ENCODE results near the gene PARP15.
"Not testable (repeated sequence)": the region's sequence is repeated elsewhere in the genome, so short reads cannot be mapped to it uniquely, and the experiment has no call there.

Gene PARP15

GRCh38 chr3:122560680-122561079 lies 16.8 kb upstream of the PARP15 start:
- peak overlapping the region; percentile 71 for H3K4me3 Mint-ChIP-seq
- peaks cover 42% of the 10 kb centered on the region for H3K4me1 Mint-ChIP-seq (ENCODE audit: low read depth)
- H3K27me3 Mint-ChIP-seq (ENCODE audit: low read depth): no peaks in the 10 kb centered on the region
- peaks cover 57% of the 10 kb centered on the region for H3K36me3 Mint-ChIP-seq (ENCODE audit: low read depth)
- H3K27ac Mint-ChIP-seq: peak overlapping the region; percentile 77
- no peaks in the 10 kb centered on the region for H3K9me3 Mint-ChIP-seq

- Mint-ChIP-seq H3K4me3 (peak overlapping the region; percentile 99), H3K36me3 (ENCODE audit: low read depth) (peaks cover 61% of the 10 kb centered on the region), H3K9me3 (no peaks in the 10 kb centered on the region), H3K4me1 (ENCODE audit: low read depth) (peaks cover 58% of the 10 kb centered on the region), H3K27me3 (ENCODE audit: low read depth) (no peaks in the 10 kb centered on the region), H3K27ac (peak overlapping the region; percentile 98)
Observed at GRCh38 chr3:122562923-122563716, 14.3 kb upstream of the PARP15 start.

- Mint-ChIP-seq H3K27ac (peak overlapping the region; percentile 98), H3K4me1 (ENCODE audit: low read depth) (peaks cover 63% of the 10 kb centered on the region), H3K27me3 (ENCODE audit: low read depth) (no peaks in the 10 kb centered on the region), H3K36me3 (ENCODE audit: low read depth) (peaks cover 64% of the 10 kb centered on the region), H3K9me3 (no peaks in the 10 kb centered on the region), H3K4me3 (peak overlapping the region; percentile 99)
Observed at GRCh38 chr3:122563717-122564025, 13.8 kb upstream of the PARP15 start.

- no peaks in the 10 kb centered on the region for H3K9me3 Mint-ChIP-seq
- H3K27ac Mint-ChIP-seq: peak within 1 kb of the TSS; percentile 98
- peaks cover 65% of the 10 kb centered on the region for H3K36me3 Mint-ChIP-seq (ENCODE audit: low read depth)
- H3K27me3 Mint-ChIP-seq (ENCODE audit: low read depth): no peaks in the 10 kb centered on the region
- H3K4me1 Mint-ChIP-seq (ENCODE audit: low read depth): peaks cover 68% of the 10 kb centered on the region
- H3K4me3 Mint-ChIP-seq: peak within 1 kb of the TSS; percentile 99
Observed at GRCh38 chr3:122564155-122564912, 13.1 kb upstream of the PARP15 start, which contains the start of the genes DTX3L and PARP9. Gene DTX3L (plus strand): TSS chr3:122564338. CDS start chr3:122564427, 89 bp downstream. Gene PARP9 (minus strand): TSS chr3:122564300. CDS start chr3:122559620, 4,680 bp downstream.

- peak overlapping the region; percentile 49 for H3K27ac Mint-ChIP-seq
- H3K36me3 Mint-ChIP-seq (ENCODE audit: low read depth): peaks cover 67% of the 10 kb centered on the region
- H3K9me3 Mint-ChIP-seq; H3K27me3 Mint-ChIP-seq (ENCODE audit: low read depth): not testable (repeated sequence)
- peak overlapping the region; percentile 32 for H3K4me3 Mint-ChIP-seq
- peaks cover 64% of the 10 kb centered on the region for H3K4me1 Mint-ChIP-seq (ENCODE audit: low read depth)
Observed at GRCh38 chr3:122568131-122568530, 9.3 kb upstream of the PARP15 start.

GRCh38 chr3:122568755-122569154 lies 8.7 kb upstream of the PARP15 start:
- peaks cover 66% of the 10 kb centered on the region for H3K4me1 Mint-ChIP-seq (ENCODE audit: low read depth)
- no peaks in the 10 kb centered on the region for H3K9me3 Mint-ChIP-seq
- H3K4me3 Mint-ChIP-seq: peak overlapping the region; percentile 26
- H3K27me3 Mint-ChIP-seq (ENCODE audit: low read depth): no peaks in the 10 kb centered on the region
- H3K27ac Mint-ChIP-seq: peak overlapping the region; percentile 49
- peaks cover 68% of the 10 kb centered on the region for H3K36me3 Mint-ChIP-seq (ENCODE audit: low read depth)

GRCh38 chr3:122572940-122573412 lies 4.5 kb upstream of the PARP15 start:
- Mint-ChIP-seq H3K27ac (peak overlapping the region; percentile 65), H3K4me3 (peak overlapping the region; percentile 33), H3K27me3 (ENCODE audit: low read depth) (no peaks in the 10 kb centered on the region), H3K36me3 (ENCODE audit: low read depth) (peaks cover 55% of the 10 kb centered on the region), H3K4me1 (ENCODE audit: low read depth) (peaks cover 66% of the 10 kb centered on the region), H3K9me3 (no peaks in the 10 kb centered on the region)

- Mint-ChIP-seq H3K27ac (peak overlapping the region; percentile 17), H3K4me3 (no peak overlapping the region), H3K9me3 (peaks cover 6% of the 10 kb centered on the region), H3K4me1 (ENCODE audit: low read depth) (peaks cover 53% of the 10 kb centered on the region), H3K36me3 (ENCODE audit: low read depth) (peaks cover 36% of the 10 kb centered on the region), H3K27me3 (ENCODE audit: low read depth) (no peaks in the 10 kb centered on the region)
Observed at GRCh38 chr3:122576174-122576940, 1.1 kb upstream of the PARP15 start.

GRCh38 chr3:122578069-122578740 lies 755 bp downstream of the PARP15 start:
- Mint-ChIP-seq H3K27ac (peak overlapping the region; percentile 72), H3K9me3 (peaks cover 22% of the 10 kb centered on the region), H3K36me3 (ENCODE audit: low read depth) (peaks cover 40% of the 10 kb centered on the region), H3K27me3 (ENCODE audit: low read depth) (no peaks in the 10 kb centered on the region), H3K4me3 (peak overlapping the region; percentile 99), H3K4me1 (ENCODE audit: low read depth) (peaks cover 42% of the 10 kb centered on the region)

GRCh38 chr3:122580470-122580869 lies 3.0 kb downstream of the PARP15 start:
- Mint-ChIP-seq H3K27me3 (ENCODE audit: low read depth) (no peaks in the 10 kb centered on the region), H3K4me3 (no peak overlapping the region), H3K36me3 (ENCODE audit: low read depth) (peaks cover 44% of the 10 kb centered on the region), H3K9me3 (peaks cover 34% of the 10 kb centered on the region), H3K27ac (no peak overlapping the region), H3K4me1 (ENCODE audit: low read depth) (peaks cover 41% of the 10 kb centered on the region)

GRCh38 chr3:122581622-122582021 lies 4.2 kb downstream of the PARP15 start:
- no peak overlapping the region for H3K27ac Mint-ChIP-seq
- no peak overlapping the region for H3K4me3 Mint-ChIP-seq
- H3K4me1 Mint-ChIP-seq (ENCODE audit: low read depth): peaks cover 37% of the 10 kb centered on the region
- peaks cover 48% of the 10 kb centered on the region for H3K36me3 Mint-ChIP-seq (ENCODE audit: low read depth)
- H3K27me3 Mint-ChIP-seq (ENCODE audit: low read depth): no peaks in the 10 kb centered on the region
- H3K9me3 Mint-ChIP-seq: peaks cover 34% of the 10 kb centered on the region

- H3K4me1 Mint-ChIP-seq (ENCODE audit: low read depth): peaks cover 34% of the 10 kb centered on the region
Observed at GRCh38 chr3:122582390-122582789, 4.9 kb downstream of the PARP15 start.

GRCh38 chr3:122586098-122586497 lies 8.6 kb downstream of the PARP15 start:
- Mint-ChIP-seq H3K9me3 (peaks cover 30% of the 10 kb centered on the region), H3K27ac (no peak overlapping the region), H3K27me3 (ENCODE audit: low read depth) (no peaks in the 10 kb centered on the region), H3K4me3 (no peak overlapping the region), H3K4me1 (ENCODE audit: low read depth) (peaks cover 21% of the 10 kb centered on the region), H3K36me3 (ENCODE audit: low read depth) (peaks cover 51% of the 10 kb centered on the region)

More at GRCh38 chr3:122582390-122582789, 4.9 kb downstream of the PARP15 start:
- H3K36me3 Mint-ChIP-seq (ENCODE audit: low read depth): peaks cover 54% of the 10 kb centered on the region
- H3K4me3 Mint-ChIP-seq: no peak overlapping the region
- no peak overlapping the region for H3K27ac Mint-ChIP-seq
- peaks cover 34% of the 10 kb centered on the region for H3K9me3 Mint-ChIP-seq
- H3K27me3 Mint-ChIP-seq (ENCODE audit: low read depth): no peaks in the 10 kb centered on the region
